Measurements from ENCODE around the gene LRRC19.

GRCh38 chr9:27043176-27043575 is 37.7 kb upstream of the LRRC19 start:
- TF ChIP-seq CTCF (conservative IDR thresholded peaks at IDR 0.05; ENCODE audit: low read length) (no peak), EZH2phosphoT487 (IDR thresholded peaks at IDR 0.05; ENCODE audit: borderline replicate concordance, low read depth, low read length) (no peak)
